Measurements from ENCODE around the gene DAPK1.

DNA sequence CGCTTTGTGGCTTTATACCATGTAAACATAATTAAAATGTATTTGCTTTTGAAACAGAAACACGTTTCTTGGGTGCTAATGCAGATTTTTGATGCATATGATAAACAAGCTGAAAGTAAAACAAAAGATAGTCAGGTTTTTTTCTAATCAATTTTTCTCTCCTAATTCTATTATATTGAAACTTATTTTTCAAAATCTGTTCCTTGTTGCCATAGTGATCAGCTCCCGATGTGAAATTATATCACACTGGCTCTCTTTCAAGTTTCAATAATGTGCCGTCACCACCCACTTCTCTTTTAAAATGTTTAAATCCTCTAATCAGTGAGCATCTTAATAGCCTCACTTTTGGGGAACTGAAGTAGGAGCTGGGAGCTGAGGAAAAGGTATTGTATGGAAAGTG, 36.4 kb upstream of the DAPK1 start:
- TF ChIP-seq NFIC (IDR thresholded peaks at IDR 0.05; ENCODE audit: low read depth, low read length): no peak
- TF ChIP-seq, protein P1, sequence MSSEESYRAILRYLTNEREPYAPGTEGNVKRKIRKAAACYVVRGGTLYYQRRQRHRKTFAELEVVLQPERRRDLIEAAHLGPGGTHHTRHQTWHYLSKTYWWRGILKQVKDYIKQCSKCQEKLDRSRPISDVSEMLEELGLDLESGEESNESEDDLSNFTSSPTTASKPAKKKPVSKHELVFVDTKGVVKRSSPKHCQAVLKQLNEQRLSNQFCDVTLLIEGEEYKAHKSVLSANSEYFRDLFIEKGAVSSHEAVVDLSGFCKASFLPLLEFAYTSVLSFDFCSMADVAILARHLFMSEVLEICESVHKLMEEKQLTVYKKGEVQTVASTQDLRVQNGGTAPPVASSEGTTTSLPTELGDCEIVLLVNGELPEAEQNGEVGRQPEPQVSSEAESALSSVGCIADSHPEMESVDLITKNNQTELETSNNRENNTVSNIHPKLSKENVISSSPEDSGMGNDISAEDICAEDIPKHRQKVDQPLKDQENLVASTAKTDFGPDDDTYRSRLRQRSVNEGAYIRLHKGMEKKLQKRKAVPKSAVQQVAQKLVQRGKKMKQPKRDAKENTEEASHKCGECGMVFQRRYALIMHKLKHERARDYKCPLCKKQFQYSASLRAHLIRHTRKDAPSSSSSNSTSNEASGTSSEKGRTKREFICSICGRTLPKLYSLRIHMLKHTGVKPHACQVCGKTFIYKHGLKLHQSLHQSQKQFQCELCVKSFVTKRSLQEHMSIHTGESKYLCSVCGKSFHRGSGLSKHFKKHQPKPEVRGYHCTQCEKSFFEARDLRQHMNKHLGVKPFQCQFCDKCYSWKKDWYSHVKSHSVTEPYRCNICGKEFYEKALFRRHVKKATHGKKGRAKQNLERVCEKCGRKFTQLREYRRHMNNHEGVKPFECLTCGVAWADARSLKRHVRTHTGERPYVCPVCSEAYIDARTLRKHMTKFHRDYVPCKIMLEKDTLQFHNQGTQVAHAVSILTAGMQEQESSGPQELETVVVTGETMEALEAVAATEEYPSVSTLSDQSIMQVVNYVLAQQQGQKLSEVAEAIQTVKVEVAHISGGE (CRISPR knock-in tag; IDR thresholded peaks at IDR 0.05): no peak
- TF ChIP-seq, protein P2, sequence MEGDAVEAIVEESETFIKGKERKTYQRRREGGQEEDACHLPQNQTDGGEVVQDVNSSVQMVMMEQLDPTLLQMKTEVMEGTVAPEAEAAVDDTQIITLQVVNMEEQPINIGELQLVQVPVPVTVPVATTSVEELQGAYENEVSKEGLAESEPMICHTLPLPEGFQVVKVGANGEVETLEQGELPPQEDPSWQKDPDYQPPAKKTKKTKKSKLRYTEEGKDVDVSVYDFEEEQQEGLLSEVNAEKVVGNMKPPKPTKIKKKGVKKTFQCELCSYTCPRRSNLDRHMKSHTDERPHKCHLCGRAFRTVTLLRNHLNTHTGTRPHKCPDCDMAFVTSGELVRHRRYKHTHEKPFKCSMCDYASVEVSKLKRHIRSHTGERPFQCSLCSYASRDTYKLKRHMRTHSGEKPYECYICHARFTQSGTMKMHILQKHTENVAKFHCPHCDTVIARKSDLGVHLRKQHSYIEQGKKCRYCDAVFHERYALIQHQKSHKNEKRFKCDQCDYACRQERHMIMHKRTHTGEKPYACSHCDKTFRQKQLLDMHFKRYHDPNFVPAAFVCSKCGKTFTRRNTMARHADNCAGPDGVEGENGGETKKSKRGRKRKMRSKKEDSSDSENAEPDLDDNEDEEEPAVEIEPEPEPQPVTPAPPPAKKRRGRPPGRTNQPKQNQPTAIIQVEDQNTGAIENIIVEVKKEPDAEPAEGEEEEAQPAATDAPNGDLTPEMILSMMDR (IDR thresholded peaks at IDR 0.05 in 2 of 3, conservative IDR thresholded peaks at IDR 0.05 in 1 of 3; ENCODE audit: control insufficient read depth in 2 of 3, extremely low read depth in 1 of 3, insufficient read depth in 1 of 3, low read depth in 3 of 3, low read length in 3 of 3): no peak
- no peak for TF ChIP-seq ETV6 (conservative IDR thresholded peaks at IDR 0.05 in 1 of 2, IDR thresholded peaks at IDR 0.05 in 1 of 2; ENCODE audit: borderline replicate concordance in 1 of 2, low read depth in 1 of 2)
- TF ChIP-seq, protein P3, sequence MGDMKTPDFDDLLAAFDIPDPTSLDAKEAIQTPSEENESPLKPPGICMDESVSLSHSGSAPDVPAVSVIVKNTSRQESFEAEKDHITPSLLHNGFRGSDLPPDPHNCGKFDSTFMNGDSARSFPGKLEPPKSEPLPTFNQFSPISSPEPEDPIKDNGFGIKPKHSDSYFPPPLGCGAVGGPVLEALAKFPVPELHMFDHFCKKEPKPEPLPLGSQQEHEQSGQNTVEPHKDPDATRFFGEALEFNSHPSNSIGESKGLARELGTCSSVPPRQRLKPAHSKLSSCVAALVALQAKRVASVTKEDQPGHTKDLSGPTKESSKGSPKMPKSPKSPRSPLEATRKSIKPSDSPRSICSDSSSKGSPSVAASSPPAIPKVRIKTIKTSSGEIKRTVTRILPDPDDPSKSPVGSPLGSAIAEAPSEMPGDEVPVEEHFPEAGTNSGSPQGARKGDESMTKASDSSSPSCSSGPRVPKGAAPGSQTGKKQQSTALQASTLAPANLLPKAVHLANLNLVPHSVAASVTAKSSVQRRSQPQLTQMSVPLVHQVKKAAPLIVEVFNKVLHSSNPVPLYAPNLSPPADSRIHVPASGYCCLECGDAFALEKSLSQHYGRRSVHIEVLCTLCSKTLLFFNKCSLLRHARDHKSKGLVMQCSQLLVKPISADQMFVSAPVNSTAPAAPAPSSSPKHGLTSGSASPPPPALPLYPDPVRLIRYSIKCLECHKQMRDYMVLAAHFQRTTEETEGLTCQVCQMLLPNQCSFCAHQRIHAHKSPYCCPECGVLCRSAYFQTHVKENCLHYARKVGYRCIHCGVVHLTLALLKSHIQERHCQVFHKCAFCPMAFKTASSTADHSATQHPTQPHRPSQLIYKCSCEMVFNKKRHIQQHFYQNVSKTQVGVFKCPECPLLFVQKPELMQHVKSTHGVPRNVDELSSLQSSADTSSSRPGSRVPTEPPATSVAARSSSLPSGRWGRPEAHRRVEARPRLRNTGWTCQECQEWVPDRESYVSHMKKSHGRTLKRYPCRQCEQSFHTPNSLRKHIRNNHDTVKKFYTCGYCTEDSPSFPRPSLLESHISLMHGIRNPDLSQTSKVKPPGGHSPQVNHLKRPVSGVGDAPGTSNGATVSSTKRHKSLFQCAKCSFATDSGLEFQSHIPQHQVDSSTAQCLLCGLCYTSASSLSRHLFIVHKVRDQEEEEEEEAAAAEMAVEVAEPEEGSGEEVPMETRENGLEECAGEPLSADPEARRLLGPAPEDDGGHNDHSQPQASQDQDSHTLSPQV (IDR thresholded peaks at IDR 0.05): no peak
- no peak for TF ChIP-seq NFXL1 (IDR thresholded peaks at IDR 0.05; ENCODE audit: borderline replicate concordance)
- no peak for TF ChIP-seq BRCA1 (IDR thresholded peaks at IDR 0.05; ENCODE audit: low read depth, low read length)
- TF ChIP-seq EZH2 (IDR thresholded peaks at IDR 0.05; ENCODE audit: borderline replicate concordance, control insufficient read depth, low read depth, low read length): no peak
- TF ChIP-seq, protein P4, sequence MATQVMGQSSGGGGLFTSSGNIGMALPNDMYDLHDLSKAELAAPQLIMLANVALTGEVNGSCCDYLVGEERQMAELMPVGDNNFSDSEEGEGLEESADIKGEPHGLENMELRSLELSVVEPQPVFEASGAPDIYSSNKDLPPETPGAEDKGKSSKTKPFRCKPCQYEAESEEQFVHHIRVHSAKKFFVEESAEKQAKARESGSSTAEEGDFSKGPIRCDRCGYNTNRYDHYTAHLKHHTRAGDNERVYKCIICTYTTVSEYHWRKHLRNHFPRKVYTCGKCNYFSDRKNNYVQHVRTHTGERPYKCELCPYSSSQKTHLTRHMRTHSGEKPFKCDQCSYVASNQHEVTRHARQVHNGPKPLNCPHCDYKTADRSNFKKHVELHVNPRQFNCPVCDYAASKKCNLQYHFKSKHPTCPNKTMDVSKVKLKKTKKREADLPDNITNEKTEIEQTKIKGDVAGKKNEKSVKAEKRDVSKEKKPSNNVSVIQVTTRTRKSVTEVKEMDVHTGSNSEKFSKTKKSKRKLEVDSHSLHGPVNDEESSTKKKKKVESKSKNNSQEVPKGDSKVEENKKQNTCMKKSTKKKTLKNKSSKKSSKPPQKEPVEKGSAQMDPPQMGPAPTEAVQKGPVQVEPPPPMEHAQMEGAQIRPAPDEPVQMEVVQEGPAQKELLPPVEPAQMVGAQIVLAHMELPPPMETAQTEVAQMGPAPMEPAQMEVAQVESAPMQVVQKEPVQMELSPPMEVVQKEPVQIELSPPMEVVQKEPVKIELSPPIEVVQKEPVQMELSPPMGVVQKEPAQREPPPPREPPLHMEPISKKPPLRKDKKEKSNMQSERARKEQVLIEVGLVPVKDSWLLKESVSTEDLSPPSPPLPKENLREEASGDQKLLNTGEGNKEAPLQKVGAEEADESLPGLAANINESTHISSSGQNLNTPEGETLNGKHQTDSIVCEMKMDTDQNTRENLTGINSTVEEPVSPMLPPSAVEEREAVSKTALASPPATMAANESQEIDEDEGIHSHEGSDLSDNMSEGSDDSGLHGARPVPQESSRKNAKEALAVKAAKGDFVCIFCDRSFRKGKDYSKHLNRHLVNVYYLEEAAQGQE (IDR thresholded peaks at IDR 0.05; ENCODE audit: low read depth, low read length): no peak
- TF ChIP-seq, protein P5, sequence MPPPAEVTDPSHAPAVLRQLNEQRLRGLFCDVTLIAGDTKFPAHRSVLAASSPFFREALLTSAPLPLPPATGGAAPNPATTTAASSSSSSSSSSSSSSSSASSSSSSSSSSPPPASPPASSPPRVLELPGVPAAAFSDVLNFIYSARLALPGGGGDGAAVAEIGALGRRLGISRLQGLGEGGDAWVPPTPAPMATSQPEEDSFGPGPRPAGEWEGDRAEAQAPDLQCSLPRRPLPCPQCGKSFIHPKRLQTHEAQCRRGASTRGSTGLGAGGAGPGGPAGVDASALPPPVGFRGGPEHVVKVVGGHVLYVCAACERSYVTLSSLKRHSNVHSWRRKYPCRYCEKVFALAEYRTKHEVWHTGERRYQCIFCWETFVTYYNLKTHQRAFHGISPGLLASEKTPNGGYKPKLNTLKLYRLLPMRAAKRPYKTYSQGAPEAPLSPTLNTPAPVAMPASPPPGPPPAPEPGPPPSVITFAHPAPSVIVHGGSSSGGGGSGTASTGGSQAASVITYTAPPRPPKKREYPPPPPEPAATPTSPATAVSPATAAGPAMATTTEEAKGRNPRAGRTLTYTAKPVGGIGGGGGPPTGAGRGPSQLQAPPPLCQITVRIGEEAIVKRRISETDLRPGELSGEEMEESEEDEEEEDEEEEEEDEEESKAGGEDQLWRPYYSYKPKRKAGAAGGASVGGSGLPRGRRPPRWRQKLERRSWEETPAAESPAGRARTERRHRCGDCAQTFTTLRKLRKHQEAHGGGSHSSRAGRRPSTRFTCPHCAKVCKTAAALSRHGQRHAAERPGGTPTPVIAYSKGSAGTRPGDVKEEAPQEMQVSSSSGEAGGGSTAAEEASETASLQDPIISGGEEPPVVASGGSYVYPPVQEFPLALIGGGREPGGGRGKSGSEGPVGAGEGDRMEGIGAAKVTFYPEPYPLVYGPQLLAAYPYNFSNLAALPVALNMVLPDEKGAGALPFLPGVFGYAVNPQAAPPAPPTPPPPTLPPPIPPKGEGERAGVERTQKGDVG (CRISPR knock-in tag; IDR thresholded peaks at IDR 0.05): no peak
- no peak for TF ChIP-seq PML (IDR thresholded peaks at IDR 0.05; ENCODE audit: low read length)
